Measurements from ENCODE around the gene CERT1. TPM values are rescaled to one million over a fixed set of nuclear protein-coding genes. Genes with fewer than 3 reads are reported as not detected.

Gene CERT1
- polyA plus RNA-seq, 2 of the 4 experiments (the other 2 are of a cell fraction) = 19.5 to 22.5 TPM

DNA sequence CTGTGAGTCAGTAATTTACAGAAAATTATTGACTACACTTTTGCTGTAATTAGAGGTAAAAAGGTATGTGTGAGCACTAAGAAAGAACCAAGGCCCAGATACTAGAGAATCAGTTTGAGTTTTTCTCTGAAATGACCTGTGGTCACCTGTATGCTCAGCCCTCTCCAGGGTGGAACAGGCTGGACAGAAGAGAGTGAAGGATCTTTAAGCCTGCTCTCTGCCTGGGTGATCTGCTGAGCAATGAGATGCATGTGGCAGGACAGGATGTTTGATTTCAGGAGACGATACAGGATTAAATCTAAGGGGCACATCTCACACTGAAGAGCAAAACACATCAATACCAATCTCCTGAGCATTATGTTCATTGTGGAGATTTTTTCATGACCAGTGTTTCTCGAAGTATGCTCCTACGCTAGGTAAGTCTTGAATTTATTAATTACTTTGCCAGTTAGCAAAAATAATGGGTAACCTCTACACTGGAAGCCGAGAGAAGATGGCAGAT is 148.9 kb downstream of the CERT1 start:
- no peak overlapping the region for H3K4me2 ChIP-seq
- WGBS (ENCODE audit: missing lambda C conversion rate) = 93% methylated on average over 4 of the region's 4 CpGs
- ChIA-PET POLR2A (no interaction called here), CTCF (interaction anchor here (0.9 kb wide), 1 partner anchor 126 kb away, joined by 3 read pairs; the partner anchor contains the start of gene ANKRD31)
- no peaks in the 10 kb centered on the region for H3K4me1 ChIP-seq
- DNase-seq (ENCODE audit: low read depth in 1 of 2, low spot score in 1 of 2) = no peak
- TF ChIP-seq RNF2 (IDR thresholded peaks at IDR 0.05; ENCODE audit: borderline replicate concordance, low read depth) (no peak), ESRRA (IDR thresholded peaks at IDR 0.05; ENCODE audit: borderline replicate concordance, low read length) (no peak), ZC3H11A (IDR thresholded peaks at IDR 0.05) (no peak), HDAC2 (IDR thresholded peaks at IDR 0.05) (no peak), NR3C1 (IDR thresholded peaks at IDR 0.05) (no peak), POLR2A (IDR thresholded peaks at IDR 0.05; ENCODE audit: low read length) (no peak), HOXB5 (CRISPR knock-in tag; IDR thresholded peaks at IDR 0.05) (no peak), KDM5A (IDR thresholded peaks at IDR 0.05) (no peak), MAFK (IDR thresholded peaks at IDR 0.05; ENCODE audit: partially characterized antibody) (no peak), FOSL2 (IDR thresholded peaks at IDR 0.05) (no peak), FOSL2 (CRISPR knock-in tag; IDR thresholded peaks at IDR 0.05) (no peak), JUNB (IDR thresholded peaks at IDR 0.05) (no peak), KDM1A (IDR thresholded peaks at IDR 0.05; ENCODE audit: low read depth) (no peak), CBX8 (IDR thresholded peaks at IDR 0.05) (no peak), FOXS1 (CRISPR knock-in tag; IDR thresholded peaks at IDR 0.05) (no peak)
- TF ChIP-seq, protein P1, sequence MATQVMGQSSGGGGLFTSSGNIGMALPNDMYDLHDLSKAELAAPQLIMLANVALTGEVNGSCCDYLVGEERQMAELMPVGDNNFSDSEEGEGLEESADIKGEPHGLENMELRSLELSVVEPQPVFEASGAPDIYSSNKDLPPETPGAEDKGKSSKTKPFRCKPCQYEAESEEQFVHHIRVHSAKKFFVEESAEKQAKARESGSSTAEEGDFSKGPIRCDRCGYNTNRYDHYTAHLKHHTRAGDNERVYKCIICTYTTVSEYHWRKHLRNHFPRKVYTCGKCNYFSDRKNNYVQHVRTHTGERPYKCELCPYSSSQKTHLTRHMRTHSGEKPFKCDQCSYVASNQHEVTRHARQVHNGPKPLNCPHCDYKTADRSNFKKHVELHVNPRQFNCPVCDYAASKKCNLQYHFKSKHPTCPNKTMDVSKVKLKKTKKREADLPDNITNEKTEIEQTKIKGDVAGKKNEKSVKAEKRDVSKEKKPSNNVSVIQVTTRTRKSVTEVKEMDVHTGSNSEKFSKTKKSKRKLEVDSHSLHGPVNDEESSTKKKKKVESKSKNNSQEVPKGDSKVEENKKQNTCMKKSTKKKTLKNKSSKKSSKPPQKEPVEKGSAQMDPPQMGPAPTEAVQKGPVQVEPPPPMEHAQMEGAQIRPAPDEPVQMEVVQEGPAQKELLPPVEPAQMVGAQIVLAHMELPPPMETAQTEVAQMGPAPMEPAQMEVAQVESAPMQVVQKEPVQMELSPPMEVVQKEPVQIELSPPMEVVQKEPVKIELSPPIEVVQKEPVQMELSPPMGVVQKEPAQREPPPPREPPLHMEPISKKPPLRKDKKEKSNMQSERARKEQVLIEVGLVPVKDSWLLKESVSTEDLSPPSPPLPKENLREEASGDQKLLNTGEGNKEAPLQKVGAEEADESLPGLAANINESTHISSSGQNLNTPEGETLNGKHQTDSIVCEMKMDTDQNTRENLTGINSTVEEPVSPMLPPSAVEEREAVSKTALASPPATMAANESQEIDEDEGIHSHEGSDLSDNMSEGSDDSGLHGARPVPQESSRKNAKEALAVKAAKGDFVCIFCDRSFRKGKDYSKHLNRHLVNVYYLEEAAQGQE (IDR thresholded peaks at IDR 0.05) = no peak
- TF ChIP-seq, protein P2, sequence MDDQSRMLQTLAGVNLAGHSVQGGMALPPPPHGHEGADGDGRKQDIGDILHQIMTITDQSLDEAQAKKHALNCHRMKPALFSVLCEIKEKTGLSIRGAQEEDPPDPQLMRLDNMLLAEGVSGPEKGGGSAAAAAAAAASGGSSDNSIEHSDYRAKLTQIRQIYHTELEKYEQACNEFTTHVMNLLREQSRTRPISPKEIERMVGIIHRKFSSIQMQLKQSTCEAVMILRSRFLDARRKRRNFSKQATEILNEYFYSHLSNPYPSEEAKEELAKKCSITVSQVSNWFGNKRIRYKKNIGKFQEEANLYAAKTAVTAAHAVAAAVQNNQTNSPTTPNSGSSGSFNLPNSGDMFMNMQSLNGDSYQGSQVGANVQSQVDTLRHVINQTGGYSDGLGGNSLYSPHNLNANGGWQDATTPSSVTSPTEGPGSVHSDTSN (IDR thresholded peaks at IDR 0.05) = no peak
- TF ChIP-seq, protein P3, sequence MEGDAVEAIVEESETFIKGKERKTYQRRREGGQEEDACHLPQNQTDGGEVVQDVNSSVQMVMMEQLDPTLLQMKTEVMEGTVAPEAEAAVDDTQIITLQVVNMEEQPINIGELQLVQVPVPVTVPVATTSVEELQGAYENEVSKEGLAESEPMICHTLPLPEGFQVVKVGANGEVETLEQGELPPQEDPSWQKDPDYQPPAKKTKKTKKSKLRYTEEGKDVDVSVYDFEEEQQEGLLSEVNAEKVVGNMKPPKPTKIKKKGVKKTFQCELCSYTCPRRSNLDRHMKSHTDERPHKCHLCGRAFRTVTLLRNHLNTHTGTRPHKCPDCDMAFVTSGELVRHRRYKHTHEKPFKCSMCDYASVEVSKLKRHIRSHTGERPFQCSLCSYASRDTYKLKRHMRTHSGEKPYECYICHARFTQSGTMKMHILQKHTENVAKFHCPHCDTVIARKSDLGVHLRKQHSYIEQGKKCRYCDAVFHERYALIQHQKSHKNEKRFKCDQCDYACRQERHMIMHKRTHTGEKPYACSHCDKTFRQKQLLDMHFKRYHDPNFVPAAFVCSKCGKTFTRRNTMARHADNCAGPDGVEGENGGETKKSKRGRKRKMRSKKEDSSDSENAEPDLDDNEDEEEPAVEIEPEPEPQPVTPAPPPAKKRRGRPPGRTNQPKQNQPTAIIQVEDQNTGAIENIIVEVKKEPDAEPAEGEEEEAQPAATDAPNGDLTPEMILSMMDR (IDR thresholded peaks at IDR 0.05) = no peak
- TF ChIP-seq, protein P4, sequence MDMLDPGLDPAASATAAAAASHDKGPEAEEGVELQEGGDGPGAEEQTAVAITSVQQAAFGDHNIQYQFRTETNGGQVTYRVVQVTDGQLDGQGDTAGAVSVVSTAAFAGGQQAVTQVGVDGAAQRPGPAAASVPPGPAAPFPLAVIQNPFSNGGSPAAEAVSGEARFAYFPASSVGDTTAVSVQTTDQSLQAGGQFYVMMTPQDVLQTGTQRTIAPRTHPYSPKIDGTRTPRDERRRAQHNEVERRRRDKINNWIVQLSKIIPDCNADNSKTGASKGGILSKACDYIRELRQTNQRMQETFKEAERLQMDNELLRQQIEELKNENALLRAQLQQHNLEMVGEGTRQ (IDR thresholded peaks at IDR 0.05) = no peak
- no peak overlapping the region for H3K4me3 ChIP-seq
- no peak overlapping the region for H3K27ac ChIP-seq
- ATAC-seq = no peak; a peak in 1 of 6 replicates
- no peaks in the 10 kb centered on the region for H3K9me3 ChIP-seq
- FAIRE-seq = no peak

DNA sequence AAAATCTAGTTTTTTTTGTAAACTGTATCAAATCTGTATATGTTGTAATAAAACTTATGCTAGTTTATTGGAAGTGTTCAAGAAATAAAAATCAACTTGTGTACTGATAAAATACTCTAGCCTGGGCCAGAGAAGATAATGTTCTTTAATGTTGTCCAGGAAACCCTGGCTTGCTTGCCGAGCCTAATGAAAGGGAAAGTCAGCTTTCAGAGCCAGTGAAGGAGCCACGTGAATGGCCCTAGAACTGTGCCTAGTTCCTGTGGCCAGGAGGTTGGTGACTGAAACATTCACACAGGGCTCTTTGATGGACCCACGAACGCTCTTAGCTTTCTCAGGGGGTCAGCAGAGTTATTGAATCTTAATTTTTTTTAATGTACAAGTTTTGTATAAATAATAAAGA is 150.1 kb downstream of the CERT1 start:
- DNase-seq (ENCODE audit: low read depth in 1 of 2, low spot score in 1 of 2) = no peak
- no peak for FAIRE-seq
- ChIA-PET POLR2A (interaction anchor here (0.6 kb wide), 1 partner anchor 22 kb away, joined by 5 read pairs; no protein-coding TSS in a partner anchor), CTCF (interaction anchor here (1.7 kb wide), 1 partner anchor 25 kb away, joined by 6 read pairs; the partner anchor contains the start of gene HMGCR)
- no peak for ATAC-seq
- no peaks in the 10 kb centered on the region for H3K9me3 ChIP-seq
- H3K27ac ChIP-seq = no peak overlapping the region
- TF ChIP-seq ESRRA (IDR thresholded peaks at IDR 0.05; ENCODE audit: borderline replicate concordance, low read length) (no peak), TFCP2L1 (CRISPR knock-in tag; IDR thresholded peaks at IDR 0.05) (no peak), CHD2 (IDR thresholded peaks at IDR 0.05; ENCODE audit: low read length, partially characterized antibody) (no peak), RFX5 (IDR thresholded peaks at IDR 0.05) (no peak), CHD4 (IDR thresholded peaks at IDR 0.05; ENCODE audit: borderline replicate concordance) (no peak)
- no peak overlapping the region for H3K4me3 ChIP-seq
- no peak overlapping the region for H3K4me2 ChIP-seq
- no peaks in the 10 kb centered on the region for H3K4me1 ChIP-seq
- 90% methylated on average over 4 of the region's 4 CpGs for WGBS (ENCODE audit: missing lambda C conversion rate)
